IMR-90 (cell line): Measurements from ENCODE around the gene STAG1. TPM values are rescaled to one million over a fixed set of nuclear protein-coding genes. Genes with fewer than 3 reads are reported as not detected.

Experiments used
- ATAC-seq: fragments of 200-7000 bp; cut with Tn5 transposase; 2 replicates; pipeline ENCODE4 v1.9.1; 2020; ENCODE audit warnings: low read depth, mild to moderate bottlenecking, moderate library complexity
- BruUV-seq: library from RNA; stranded (reverse); fragments of 400-500 nt; replicated peaks from 2 replicates; lab custom pipeline; 2021; lab: Mats Ljungman, UMichigan
- CTCF ChIA-PET: fragments of 300-600 bp; formaldehyde crosslinking; extraction: SDS; loops from one replicate; lab custom pipeline; 2021; ENCODE audit warnings: antibody characterized with exemption; lab: Yijun Ruan, JAX
- POLR2A ChIA-PET: fragments of 300-600 bp; sonication (Branson Sonifier 250); formaldehyde crosslinking; loops from one replicate; lab custom pipeline; 2022; ENCODE audit warnings: antibody characterized with exemption; ENCODE audit not compliant: unreplicated experiment; lab: Charles Lee
- DNase-seq: peaks from one replicate; pipeline ENCODE4 v3.0.0; 2013
- H2AFZ ChIP-seq: replicated peaks from 2 replicates; pipeline ENCODE3; 2013; ENCODE audit warnings: low read length, mild to moderate bottlenecking; ENCODE audit not compliant: poor library complexity
- H2AK5ac ChIP-seq: 2 replicates; pipeline ENCODE4 v1.6.1; 2013; ENCODE audit warnings: low read depth, low read length, inconsistent platforms
- H2AK9ac ChIP-seq: replicated peaks from 2 replicates; pipeline ENCODE3; 2013; ENCODE audit warnings: mild to moderate bottlenecking, low read depth, low read length, moderate library complexity; ENCODE audit not compliant: poor library complexity
- H2BK120ac ChIP-seq: 2 replicates; pipeline ENCODE4 v1.6.1; 2013; ENCODE audit warnings: low read depth, low read length, inconsistent platforms
- H2BK15ac ChIP-seq: 3 replicates; pipeline ENCODE4 v1.6.1; 2013; ENCODE audit warnings: low read depth, low read length, inconsistent platforms
- H2BK20ac ChIP-seq: 2 replicates; pipeline ENCODE4 v1.6.1; 2013; ENCODE audit warnings: low read depth, mild to moderate bottlenecking, inconsistent platforms, low read length, moderate library complexity
- H2BK5ac ChIP-seq: 2 replicates; pipeline ENCODE4 v1.6.1; 2013; ENCODE audit warnings: mild to moderate bottlenecking, low read depth, low read length, inconsistent platforms; ENCODE audit not compliant: poor library complexity, severe bottlenecking
- H3K14ac ChIP-seq: replicated peaks from 2 replicates; pipeline ENCODE4 v1.6.1; 2013; ENCODE audit warnings: low read depth, low read length, inconsistent platforms
- H3K18ac ChIP-seq: 2 replicates; pipeline ENCODE4 v1.6.1; 2013; ENCODE audit warnings: low read depth, low read length, control low read depth
- H3K23ac ChIP-seq: 2 replicates; pipeline ENCODE4 v1.6.1; 2013; ENCODE audit warnings: low read depth, low read length, inconsistent platforms
- H3K27ac ChIP-seq: 2 replicates; pipeline ENCODE4 v1.5.1; 2013; ENCODE audit warnings: mild to moderate bottlenecking, control low read depth, low read length; ENCODE audit not compliant: insufficient read depth
- H3K27me3 ChIP-seq: 2 replicates; pipeline ENCODE4 v1.6.1; 2013; ENCODE audit warnings: low read length; ENCODE audit not compliant: control insufficient read depth, insufficient read depth
- H3K36me3 ChIP-seq: 2 replicates; pipeline ENCODE4 v1.6.1; 2013; ENCODE audit warnings: low read length, mixed read lengths; ENCODE audit not compliant: control insufficient read depth, insufficient read depth
- H3K4ac ChIP-seq: 2 replicates; pipeline ENCODE4 v1.6.1; 2013; ENCODE audit warnings: low read depth, low read length, inconsistent platforms
- H3K4me1 ChIP-seq: 2 replicates; pipeline ENCODE4 v1.6.1; 2013; ENCODE audit warnings: low read length, mixed read lengths; ENCODE audit not compliant: control insufficient read depth, insufficient read depth
- H3K4me2 ChIP-seq: 2 replicates; pipeline ENCODE4 v1.6.1; 2013; ENCODE audit warnings: low read depth, mild to moderate bottlenecking, control low read depth, low read length, moderate library complexity
- H3K4me3 ChIP-seq: 2 replicates; pipeline ENCODE4 v1.5.1; 2013; ENCODE audit warnings: low read depth, mild to moderate bottlenecking, control low read depth, low read length, moderate library complexity; ENCODE audit not compliant: insufficient read depth
- H3K56ac ChIP-seq: 2 replicates; pipeline ENCODE4 v1.6.1; 2013; ENCODE audit warnings: low read length, inconsistent platforms; ENCODE audit not compliant: insufficient read depth; ENCODE audit errors: extremely low read depth
- H3K79me1 ChIP-seq, 2 experiments: 2 replicates each; pipeline ENCODE4 v1.6.1; 2013; ENCODE audit warnings: low read length in 2 of 2, inconsistent platforms in 1 of 2, low read depth in 1 of 2
- H3K9ac ChIP-seq: 2 replicates; pipeline ENCODE4 v1.6.1; 2013; ENCODE audit warnings: low read depth, low read length, control low read depth
- H3K9me1 ChIP-seq: 2 replicates; pipeline ENCODE4 v1.6.1; 2013; ENCODE audit warnings: low read length, inconsistent platforms; ENCODE audit not compliant: insufficient read depth
- H3K9me3 ChIP-seq: 2 replicates; pipeline ENCODE4 v1.6.1; 2013; ENCODE audit warnings: low read length; ENCODE audit not compliant: control insufficient read depth, insufficient read depth
- H4K20me1 ChIP-seq: 2 replicates; pipeline ENCODE4 v1.6.1; 2013; ENCODE audit warnings: low read length, inconsistent platforms; ENCODE audit not compliant: insufficient read depth
- H4K5ac ChIP-seq: 2 replicates; pipeline ENCODE4 v1.6.1; 2013; ENCODE audit warnings: mild to moderate bottlenecking, low read depth, low read length, control low read depth
- H4K8ac ChIP-seq, 2 experiments: 2 replicates each; pipeline ENCODE4 v1.6.1; 2013; ENCODE audit warnings: low read depth in 2 of 2, low read length in 2 of 2, control low read depth in 1 of 2, inconsistent platforms in 1 of 2
- H4K91ac ChIP-seq: 2 replicates; pipeline ENCODE4 v1.6.1; 2013; ENCODE audit warnings: low read depth, low read length, inconsistent platforms; ENCODE audit not compliant: insufficient read depth
- BHLHE40 ChIP-seq: fragments of 150-350 bp; IDR thresholded peaks from 2 replicates; pipeline ENCODE4 v1.6.1; 2016; ENCODE audit warnings: mild to moderate bottlenecking, low read depth, low read length
- CHD1 ChIP-seq: IDR thresholded peaks from 2 replicates; pipeline ENCODE4 v1.6.1; 2012; ENCODE audit warnings: low read depth, low read length, improper control_type of control experiment
- MAFK ChIP-seq: IDR thresholded peaks from 2 replicates; pipeline ENCODE4 v1.6.1; 2012; ENCODE audit warnings: low read depth, low read length, improper control_type of control experiment
- MAZ ChIP-seq: IDR thresholded peaks from 2 replicates; pipeline ENCODE4 v1.6.1; 2012; ENCODE audit warnings: low read depth, mild to moderate bottlenecking, low read length, improper control_type of control experiment, moderate library complexity, borderline replicate concordance
- MXI1 ChIP-seq: IDR thresholded peaks from 2 replicates; pipeline ENCODE4 v1.6.1; 2012; ENCODE audit warnings: low read depth, mild to moderate bottlenecking, low read length, moderate library complexity, borderline replicate concordance
- NFE2L2 ChIP-seq: fragments of 150-350 bp; IDR thresholded peaks from 2 replicates; pipeline ENCODE4 v1.6.1; 2016; ENCODE audit warnings: low read depth, mild to moderate bottlenecking, low read length
- POLR2A ChIP-seq: IDR thresholded peaks from 2 replicates; pipeline ENCODE4 v1.6.1; 2012; ENCODE audit warnings: mild to moderate bottlenecking, low read depth, low read length
- WGBS, 2 experiments: methylation state at CpG; one replicate each; pipeline versions ENCODE4 v1.1.5 to v1.1.7; 2013; ENCODE audit warnings: missing lambda C conversion rate in 2 of 2; ENCODE audit not compliant: insufficient read length in 1 of 2; ENCODE audit errors: extremely low coverage in 2 of 2; 5-methylcytosine and 5-hydroxymethylcytosine counted together
- dilution Hi-C: fragments of 300-500 bp; cut with HindIII; formaldehyde crosslinking; loops from one replicate; pipeline ENCODE4 v1.14.3; 2018; ENCODE audit warnings: low sequenced_read_pairs; ENCODE audit not compliant: unreplicated experiment
- in situ Hi-C: fragments of 300-500 bp; cut with MboI; formaldehyde crosslinking; loops from 3 replicates; pipeline ENCODE4 v1.14.3; 2019; ENCODE audit warnings: low sequenced_read_pairs, inconsistent platforms, mixed read lengths
- intact Hi-C: fragments of 100-400 bp; cut with micrococcal nuclease; formaldehyde crosslinking; loops from 2 replicates; pipeline ENCODE4 v1.10.0; 2022
- polyA plus RNA-seq, 3 experiments: library from polyadenylated mRNA; depleted of rRNA; stranded (reverse); fragments of >200 nt; gene quantifications; 2 replicates each; pipeline ENCODE4 v1.2.3, GENCODE V29; 2012; ENCODE audit warnings: low replicate concordance in 1 of 3
- total RNA-seq: library from RNA; depleted of rRNA; stranded (reverse); fragments of >200 nt; gene quantifications from 2 replicates; pipeline ENCODE4 v1.2.3, GENCODE V29; 2012

Gene STAG1
- total and polyA plus RNA-seq, 2 of the 4 experiments (the other 2 are of a cell fraction), result 9.6 to 32.3 TPM

DNA sequence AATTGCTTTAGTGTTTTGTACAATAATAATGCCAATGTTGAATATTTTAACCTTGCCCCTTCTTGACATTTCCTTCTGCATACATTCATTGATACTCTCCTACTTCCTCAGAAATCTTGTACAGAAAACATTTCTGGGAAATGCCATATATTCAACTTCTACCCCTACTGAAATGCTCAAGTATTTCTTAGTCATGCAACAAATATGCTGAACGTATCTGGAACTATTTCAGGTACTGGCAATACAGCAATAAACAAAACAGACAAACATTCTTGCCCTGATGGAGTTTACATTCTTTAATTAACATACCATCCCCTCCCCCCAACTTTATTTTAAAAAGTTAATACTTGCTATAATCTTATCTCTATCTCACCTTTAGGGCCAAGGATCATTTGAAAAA is 147.2 kb downstream of the STAG1 start:
- H4K91ac ChIP-seq, result peak overlapping the region; percentile 79; the same call in 1 of the 2 replicates
- H2AK9ac ChIP-seq, result no peak overlapping the region
- peak overlapping the region; percentile 69 for H2BK5ac ChIP-seq
- dilution Hi-C loops, result no loop called here
- peak overlapping the region in 1 of 2 experiments; percentile 63; a peak in 2 of 4 replicates for H4K8ac ChIP-seq
- peak overlapping the region; percentile 74; the same call in 1 of the 2 replicates for H2BK120ac ChIP-seq
- no CpG with 5 or more reads among the region's 1 CpG for WGBS, 2 experiments
- no peak overlapping the region for H3K56ac ChIP-seq
- CTCF ChIA-PET, result no interaction called here
- H3K4me2 ChIP-seq, result no peak overlapping the region
- ATAC-seq (0 out of 2 replicates have a peak, but pooled peaks have one; percentile 35), DNase-seq (peak; percentile 23)
- no peak overlapping the region for H3K18ac ChIP-seq
- no peak overlapping the region for H2BK15ac ChIP-seq
- peaks cover 23 to 45% of the 10 kb centered on the region in 2 experiments for H3K79me1 ChIP-seq
- H3K9me1 ChIP-seq, result no peaks in the 10 kb centered on the region
- H4K5ac ChIP-seq, result no peak overlapping the region
- no peaks in the 10 kb centered on the region for H4K20me1 ChIP-seq
- TF ChIP-seq MAZ (no peak), CHD1 (no peak), NFE2L2 (no peak), MAFK (no peak), POLR2A (no peak), MXI1 (no peak), BHLHE40 (no peak)
- in situ Hi-C loops, result no loop called here
- H2BK20ac ChIP-seq, result peak overlapping the region; percentile 81
- H3K27ac ChIP-seq, result no peak overlapping the region
- H3K23ac ChIP-seq, result no peak overlapping the region
- no peaks in the 10 kb centered on the region for H3K9me3 ChIP-seq
- intact Hi-C loops, result no loop called here
- no TSS peak for BruUV-seq
- no peak overlapping the region for H2AFZ ChIP-seq
- 0 out of 2 replicates have a peak overlapping the region, but pooled peaks have one; percentile 41 for H3K14ac ChIP-seq
- H3K36me3 ChIP-seq, result peaks cover 11% of the 10 kb centered on the region
- H2AK5ac ChIP-seq, result no peak overlapping the region
- peak overlapping the region; percentile 68 for H3K4ac ChIP-seq
- H3K9ac ChIP-seq, result no peak overlapping the region
- POLR2A ChIA-PET, result no interaction called here
- H3K27me3 ChIP-seq, result no peaks in the 10 kb centered on the region
- no peaks in the 10 kb centered on the region; the same call in 1 of the 2 replicates for H3K4me1 ChIP-seq
- H3K4me3 ChIP-seq, result no peak overlapping the region
